ENCODE results near the gene BLOC1S1.

BLOC1S1 gene

GRCh38 chr12:55688716-55689655 lies 26.9 kb upstream of the BLOC1S1 start:
- intact Hi-C loops (cut with DNase I; ENCODE audit: low total_unique reads) = no loop called here
- H3K36me3 ChIP-seq = peaks cover 65 to 79% (median 77%) of the 10 kb centered on the region in 3 donors
- H3K4me3 ChIP-seq = no peak overlapping the region
- peak in 1 of 2 donors; percentile 51 for DNase-seq
- H3K27ac ChIP-seq = no peak overlapping the region
- H3K4me1 ChIP-seq = no peaks in the 10 kb centered on the region
- H3K27me3 ChIP-seq = no peaks in the 10 kb centered on the region
- no peak for TF ChIP-seq CTCF (IDR thresholded peaks at IDR 0.05)
- no peaks in the 10 kb centered on the region for H3K9me3 ChIP-seq

GRCh38 chr12:55692631-55693322 lies 23.1 kb upstream of the BLOC1S1 start:
- no peaks in the 10 kb centered on the region for H3K27me3 ChIP-seq
- no peaks in the 10 kb centered on the region for H3K9me3 ChIP-seq
- intact Hi-C loops (cut with DNase I; ENCODE audit: low total_unique reads) = no loop called here
- peaks cover 78 to 84% (median 83%) of the 10 kb centered on the region in 3 donors for H3K36me3 ChIP-seq
- H3K4me1 ChIP-seq = no peaks in the 10 kb centered on the region
- TF ChIP-seq CTCF (IDR thresholded peaks at IDR 0.05) = no peak
- H3K4me3 ChIP-seq = no peak overlapping the region
- peak in 1 of 2 donors; percentile 60 for DNase-seq
- H3K27ac ChIP-seq = peak overlapping the region in 1 of 2 donors; percentile 1

GRCh38 chr12:55693323-55694187 lies 22.3 kb upstream of the BLOC1S1 start:
- H3K4me3 ChIP-seq = no peak overlapping the region
- peak in 1 of 2 donors; percentile 35 for DNase-seq
- peaks cover 0 to 3% (median 0%) of the 10 kb centered on the region in 4 donors for H3K4me1 ChIP-seq
- no peaks in the 10 kb centered on the region for H3K27me3 ChIP-seq
- no peak for TF ChIP-seq CTCF (IDR thresholded peaks at IDR 0.05)
- intact Hi-C loops (cut with DNase I; ENCODE audit: low total_unique reads) = no loop called here
- peak overlapping the region in 1 of 2 donors; percentile 4 for H3K27ac ChIP-seq
- no peaks in the 10 kb centered on the region for H3K9me3 ChIP-seq
- H3K36me3 ChIP-seq = peaks cover 77 to 83% (median 78%) of the 10 kb centered on the region in 3 donors

GRCh38 chr12:55694188-55694515 lies 21.7 kb upstream of the BLOC1S1 start:
- intact Hi-C loops (cut with DNase I; ENCODE audit: low total_unique reads) = no loop called here
- peak in 1 of 2 donors; percentile 51 for DNase-seq
- Histone ChIP-seq H3K4me3 (no peak overlapping the region), H3K4me1 (peaks cover 0 to 9% (median 0%) of the 10 kb centered on the region in 4 donors), H3K27me3 (no peaks in the 10 kb centered on the region), H3K36me3 (peaks cover 71 to 82% (median 79%) of the 10 kb centered on the region in 3 donors), H3K27ac (peak overlapping the region in 1 of 2 donors; percentile 4), H3K9me3 (no peaks in the 10 kb centered on the region)
- no peak for TF ChIP-seq CTCF (IDR thresholded peaks at IDR 0.05)

GRCh38 chr12:55694651-55695050 lies 21.2 kb upstream of the BLOC1S1 start:
- peaks cover 67 to 83% (median 79%) of the 10 kb centered on the region in 3 donors for H3K36me3 ChIP-seq
- DNase-seq = peak in 1 of 2 donors; percentile 60

More at GRCh38 chr12:55694651-55695050, 21.2 kb upstream of the BLOC1S1 start:
- no peaks in the 10 kb centered on the region for H3K9me3 ChIP-seq
- no peak for TF ChIP-seq CTCF (IDR thresholded peaks at IDR 0.05)
- H3K27me3 ChIP-seq = no peaks in the 10 kb centered on the region
- no peak overlapping the region for H3K27ac ChIP-seq
- intact Hi-C loops (cut with DNase I; ENCODE audit: low total_unique reads) = no loop called here
- peaks cover 0 to 14% (median 1%) of the 10 kb centered on the region in 4 donors for H3K4me1 ChIP-seq
- H3K4me3 ChIP-seq = no peak overlapping the region
